GM12864 (cell line): ENCODE data around the gene PLEKHH2.

ENCODE experiments used
- DNase-seq: peaks from one replicate; pipeline ENCODE4 v3.0.0-alpha.2; 2011; ENCODE audit warnings: low read depth
- H3K4me3 ChIP-seq: 2 replicates; pipeline ENCODE4 v1.5.1; 2011; ENCODE audit warnings: mild to moderate bottlenecking, low read depth, low read length, control low read depth
- CTCF ChIP-seq: IDR thresholded peaks from 2 replicates; pipeline ENCODE4 v1.5.1; 2011; ENCODE audit warnings: low read depth, mild to moderate bottlenecking, moderate library complexity, low read length, control low read depth, inconsistent platforms; ENCODE audit errors: missing control alignments

PLEKHH2 gene

GRCh38 chr2:43794956-43795355 is 157.9 kb downstream of the PLEKHH2 start:
- no peak overlapping the region for H3K4me3 ChIP-seq
- DNase-seq = no peak
- TF ChIP-seq CTCF = no peak

- TF ChIP-seq CTCF = no peak
- H3K4me3 ChIP-seq = no peak overlapping the region
- DNase-seq = no peak
Measured at GRCh38 chr2:43796206-43796605, 159.1 kb downstream of the PLEKHH2 start.

- peak; percentile 35 for TF ChIP-seq CTCF
- DNase-seq = no peak
- H3K4me3 ChIP-seq = no peak overlapping the region
Measured at GRCh38 chr2:43798300-43798699, 161.2 kb downstream of the PLEKHH2 start.

GRCh38 chr2:43800894-43801293 is 163.8 kb downstream of the PLEKHH2 start:
- TF ChIP-seq CTCF = no peak

GRCh38 chr2:43802135-43802534 is 165.1 kb downstream of the PLEKHH2 start:
- no peak overlapping the region for H3K4me3 ChIP-seq
- no peak for DNase-seq
- TF ChIP-seq CTCF = no peak

More at GRCh38 chr2:43800894-43801293, 163.8 kb downstream of the PLEKHH2 start:
- H3K4me3 ChIP-seq = no peak overlapping the region
- no peak for DNase-seq

GRCh38 chr2:43803113-43803512 is 166.1 kb downstream of the PLEKHH2 start:
- no peak for TF ChIP-seq CTCF
- H3K4me3 ChIP-seq = no peak overlapping the region
- no peak for DNase-seq

GRCh38 chr2:43806719-43807031 is 169.6 kb downstream of the PLEKHH2 start:
- H3K4me3 ChIP-seq = no peak overlapping the region
- no peak for TF ChIP-seq CTCF
- no peak for DNase-seq
